Aorta (tissue), 5 donors: ENCODE measurements around the gene LIN54. TPM values are rescaled to one million over a fixed set of nuclear protein-coding genes. Genes with fewer than 3 reads are reported as not detected.

ENCODE experiments used
- ATAC-seq: fragments of 200-7000 bp; cut with Tn5 transposase; one replicate; pipeline ENCODE4 v1.9.1; 2022; ENCODE audit warnings: moderate library complexity; ENCODE audit not compliant: low FRiP score
- DNase-seq, 2 donors: peaks; one replicate each; pipeline ENCODE4 v3.0.0-alpha.2; 2020
- H3K27ac ChIP-seq, 2 donors: one replicate each; pipeline ENCODE4 v1.5.1; 2013; ENCODE audit warnings: low read length in 2 of 2, mild to moderate bottlenecking in 2 of 2, moderate library complexity in 2 of 2, control low read depth in 1 of 2, inconsistent platforms in 1 of 2, low read depth in 1 of 2
- H3K27me3 ChIP-seq, 2 donors: one replicate each; pipeline ENCODE4 v1.6.1; 2013; ENCODE audit warnings: control low read depth in 1 of 2, low read length in 1 of 2, mild to moderate bottlenecking in 1 of 2, moderate library complexity in 1 of 2; ENCODE audit not compliant: insufficient read depth in 2 of 2, control insufficient read depth in 1 of 2
- H3K36me3 ChIP-seq, 2 donors: one replicate each; pipeline ENCODE4 v1.6.1; 2013; ENCODE audit warnings: control low read depth in 1 of 2, low read length in 1 of 2, mild to moderate bottlenecking in 1 of 2; ENCODE audit not compliant: insufficient read depth in 2 of 2, control insufficient read depth in 1 of 2
- H3K4me1 ChIP-seq, 2 donors: one replicate each; pipeline ENCODE4 v1.6.1; 2013; ENCODE audit warnings: low read length in 2 of 2, control low read depth in 1 of 2, mild to moderate bottlenecking in 1 of 2, moderate library complexity in 1 of 2; ENCODE audit not compliant: insufficient read depth in 2 of 2, control insufficient read depth in 1 of 2
- H3K4me3 ChIP-seq, 2 donors: one replicate each; pipeline ENCODE4 v1.5.1; 2013; ENCODE audit warnings: low read length in 2 of 2, control low read depth in 1 of 2, mild to moderate bottlenecking in 1 of 2
- H3K9me3 ChIP-seq: one replicate; pipeline ENCODE4 v1.6.1; 2013; ENCODE audit warnings: mild to moderate bottlenecking, low read length; ENCODE audit not compliant: control insufficient read depth
- WGBS, 2 donors: extraction: QIAGEN DNeasy Blood & Tissue Kit; methylation state at CpG; one replicate each; pipeline ENCODE4 v1.1.7; 2013; 5-methylcytosine and 5-hydroxymethylcytosine counted together
- intact Hi-C, 2 donors: fragments of 100-400 bp; cut with DNase I; formaldehyde crosslinking; loops; one replicate each; pipeline versions ENCODE4 v1.14.2 to v1.15.0; 2022
- polyA plus RNA-seq, 2 donors: library from polyadenylated mRNA; stranded (reverse); fragments of 200-250 nt; gene quantifications; one replicate each; pipeline ENCODE4 v1.2.3, GENCODE V29; 2013
- total RNA-seq, 2 donors: library from RNA; stranded (reverse); fragmentation: NEBNext Ultra II Directional; extraction: Animal tissue kit (Norgen Biotek cat#: 25700); gene quantifications; one replicate each; pipeline ENCODE4 v1.2.1, GENCODE V29; 2021
- donor health status: healthy with polysubstance abuse.
- donor health status: Bipolar disorder and iron deficiency.
- donor health status: DM: no; HTN: no; CAD: no.
- donor health status: DM: no; HTN: no; CAD: no.
- donor health status: DM: yes; HTN: yes; CAD: no.

LIN54 gene
- total and polyA plus RNA-seq, 4 donors = 2.8 to 9.7 (median 5.0) TPM

- WGBS, 2 donors = 25 to 33% methylated on average over 7 of the region's 7 CpGs
- peaks cover 0 to 3% of the 10 kb centered on the region in 2 donors for H3K4me1 ChIP-seq
- intact Hi-C loops = loop anchor here (10.0 kb wide), 2 partner anchors 116 to 524 kb away; partner anchors contain the start of genes HNRNPD (in 1 of the 2) and LIN54 (in 1 of the 2)
Observed at GRCh38 chr4:82898322-82899243, 112.0 kb downstream of the LIN54 start.

DNA sequence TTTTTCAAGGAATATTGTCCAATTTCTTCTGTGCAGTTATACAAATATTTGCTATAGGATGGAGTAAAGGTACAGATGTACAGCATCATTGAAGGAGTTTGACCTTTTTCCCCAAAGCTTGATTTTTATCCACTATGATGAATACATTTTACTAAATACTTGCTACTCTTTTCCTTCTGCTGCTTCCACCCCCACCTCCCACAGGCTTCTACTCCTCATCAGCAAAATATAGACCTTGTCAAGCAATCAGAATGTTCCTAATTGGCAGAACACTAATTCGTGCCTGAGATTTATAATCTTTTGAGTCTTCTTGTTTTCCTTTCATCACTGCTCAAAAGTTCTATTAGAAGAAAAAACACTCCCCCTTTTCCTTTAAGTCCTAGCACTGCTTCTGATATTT is 113.9 kb downstream of the LIN54 start:
- Histone ChIP-seq H3K9me3 (no peaks in the 10 kb centered on the region), H3K27ac (peak overlapping the region in 1 of 2 donors; percentile 44), H3K4me3 (no peak overlapping the region), H3K27me3 (no peaks in the 10 kb centered on the region), H3K4me1 (peaks cover 0 to 3% of the 10 kb centered on the region in 2 donors), H3K36me3 (peaks cover 0 to 3% of the 10 kb centered on the region in 2 donors)
- DNase-seq (no peak), ATAC-seq (no peak)
- intact Hi-C loops = loop anchor here (10.0 kb wide), 2 partner anchors 118 to 522 kb away; partner anchors contain the start of genes HNRNPD (in 1 of the 2) and LIN54 (in 1 of the 2)
- 68 to 75% methylated on average over 1 of the region's 1 CpG for WGBS, 2 donors

More at GRCh38 chr4:82898322-82899243, 112.0 kb downstream of the LIN54 start:
- no peak for ATAC-seq
- no peaks in the 10 kb centered on the region for H3K9me3 ChIP-seq
- peak overlapping the region; percentile 6 to 82 for H3K27ac ChIP-seq
- H3K27me3 ChIP-seq = no peaks in the 10 kb centered on the region
- peak overlapping the region; percentile 90 to 91 for H3K4me3 ChIP-seq
- H3K36me3 ChIP-seq = peaks cover 0 to 3% of the 10 kb centered on the region in 2 donors
- DNase-seq = peak in 1 of 2 donors; percentile 52

DNA sequence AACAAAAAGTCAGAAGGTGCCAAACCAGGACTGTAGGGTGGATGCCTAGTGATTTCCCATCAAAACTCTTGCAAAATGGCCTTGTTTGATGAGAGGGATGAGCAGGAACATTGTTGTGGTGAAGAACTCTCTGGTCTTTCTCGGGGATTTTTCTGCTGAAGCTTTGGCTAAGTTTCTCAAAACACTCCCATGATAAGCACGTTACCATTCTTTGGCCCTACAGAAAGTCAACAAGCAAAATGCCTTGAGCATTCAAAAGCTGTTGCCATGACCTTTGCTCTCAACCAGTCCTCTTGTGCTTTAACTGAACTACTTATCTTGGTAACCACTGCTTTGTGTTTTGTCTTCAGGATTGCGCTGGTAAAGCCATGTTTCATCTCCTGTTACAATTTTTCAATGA is 116.7 kb downstream of the LIN54 start:
- Histone ChIP-seq H3K4me1 (peaks cover 0 to 3% of the 10 kb centered on the region in 2 donors), H3K9me3 (no peaks in the 10 kb centered on the region), H3K27me3 (no peaks in the 10 kb centered on the region), H3K36me3 (peaks cover 0 to 3% of the 10 kb centered on the region in 2 donors), H3K4me3 (no peak overlapping the region), H3K27ac (no peak overlapping the region)
- ATAC-seq (no peak), DNase-seq (no peak)
- WGBS, 2 donors = 88 to 91% methylated on average over 3 of the region's 3 CpGs
- intact Hi-C loops = loop anchor here (10.0 kb wide), 2 partner anchors 121 to 519 kb away; partner anchors contain the start of genes HNRNPD (in 1 of the 2) and LIN54 (in 1 of the 2)

GRCh38 chr4:82892467-82892802 is 118.2 kb downstream of the LIN54 start:
- H3K36me3 ChIP-seq = peaks cover 0 to 3% of the 10 kb centered on the region in 2 donors
- no peaks in the 10 kb centered on the region for H3K9me3 ChIP-seq
- no peak overlapping the region for H3K27ac ChIP-seq
- intact Hi-C loops = loop anchor here (10.0 kb wide), 2 partner anchors 122 to 518 kb away; partner anchors contain the start of genes HNRNPD (in 1 of the 2) and LIN54 (in 1 of the 2)
- no peak for ATAC-seq
- no peak overlapping the region for H3K4me3 ChIP-seq
- peaks cover 0 to 1% of the 10 kb centered on the region in 2 donors for H3K4me1 ChIP-seq
- no peaks in the 10 kb centered on the region for H3K27me3 ChIP-seq
- WGBS, 2 donors = 68 to 79% methylated on average over 1 of the region's 1 CpG
- DNase-seq = no peak

- Histone ChIP-seq H3K36me3 (peaks cover 0 to 3% of the 10 kb centered on the region in 2 donors), H3K4me3 (peak overlapping the region; percentile 44 to 50), H3K27me3 (no peaks in the 10 kb centered on the region), H3K4me1 (peaks cover 0 to 1% of the 10 kb centered on the region in 2 donors), H3K27ac (peak overlapping the region in 1 of 2 donors; percentile 14), H3K9me3 (no peaks in the 10 kb centered on the region)
- ATAC-seq (peak; percentile 1), DNase-seq (no peak)
- intact Hi-C loops = loop anchor here (2.0 to 10.0 kb wide), 3 partner anchors 123 to 517 kb away; partner anchors contain the start of genes COPS4 (in 1 of the 2), HNRNPD (in 1 of the 2) and LIN54 (in 1 of the 2)
- WGBS, 2 donors = 20 to 25% methylated on average over 7 of the region's 7 CpGs
Observed at GRCh38 chr4:82891707-82892466, 118.7 kb downstream of the LIN54 start.

- Histone ChIP-seq H3K4me3 (peak within 1 kb of the TSS; percentile 85 to 94), H3K9me3 (no peaks in the 10 kb centered on the region), H3K4me1 (peaks cover 0 to 1% of the 10 kb centered on the region in 2 donors), H3K27me3 (no peaks in the 10 kb centered on the region), H3K36me3 (peaks cover 0 to 3% of the 10 kb centered on the region in 2 donors), H3K27ac (peak within 1 kb of the TSS; percentile 86 to 99)
- intact Hi-C loops = loop anchor here (2.0 to 10.0 kb wide), 3 partner anchors 124 to 516 kb away; partner anchors contain the start of genes COPS4 (in 1 of the 2), HNRNPD (in 1 of the 2) and LIN54 (in 1 of the 2)
- ATAC-seq (peak; percentile 100), DNase-seq (peak; percentile 98 to 99)
- WGBS, 2 donors = 0% methylated on average over 63 to 71 of the region's 71 CpGs
Observed at GRCh38 chr4:82890901-82891706, 119.5 kb downstream of the LIN54 start, which contains the start of gene SEC31A. SEC31A (minus strand) TSS chr4:82891153; CDS start chr4:82881936, 9,217 bp downstream.

- Histone ChIP-seq H3K36me3 (peaks cover 0 to 3% of the 10 kb centered on the region in 2 donors), H3K4me3 (peak overlapping the region; percentile 85 to 94), H3K27me3 (no peaks in the 10 kb centered on the region), H3K9me3 (no peaks in the 10 kb centered on the region), H3K4me1 (peaks cover 0 to 1% of the 10 kb centered on the region in 2 donors), H3K27ac (peak overlapping the region; percentile 86 to 99)
- intact Hi-C loops = loop anchor here (2.0 to 10.0 kb wide), 3 partner anchors 124 to 516 kb away; partner anchors contain the start of genes COPS4 (in 1 of the 2), HNRNPD (in 1 of the 2) and LIN54 (in 1 of the 2)
- DNase-seq (no peak), ATAC-seq (peak; percentile 45)
- WGBS, 2 donors = 0% methylated on average over 16 of the region's 16 CpGs
Observed at GRCh38 chr4:82890528-82890900, 120.1 kb downstream of the LIN54 start.
